CD4-positive, alpha-beta T cell treated with Interleukin-2 at 100 ng/mL for 4 hours (primary cell): ENCODE measurements around the gene SFTPD.
"Not testable (repeated sequence)": the region's sequence is repeated elsewhere in the genome, so short reads cannot be mapped to it uniquely, and the experiment has no call there.

Experiments
- DNase-seq: peaks from one replicate; pipeline ENCODE4 v3.0.0-alpha.2; 2020; ENCODE audit warnings: low spot score

SFTPD gene

DNA sequence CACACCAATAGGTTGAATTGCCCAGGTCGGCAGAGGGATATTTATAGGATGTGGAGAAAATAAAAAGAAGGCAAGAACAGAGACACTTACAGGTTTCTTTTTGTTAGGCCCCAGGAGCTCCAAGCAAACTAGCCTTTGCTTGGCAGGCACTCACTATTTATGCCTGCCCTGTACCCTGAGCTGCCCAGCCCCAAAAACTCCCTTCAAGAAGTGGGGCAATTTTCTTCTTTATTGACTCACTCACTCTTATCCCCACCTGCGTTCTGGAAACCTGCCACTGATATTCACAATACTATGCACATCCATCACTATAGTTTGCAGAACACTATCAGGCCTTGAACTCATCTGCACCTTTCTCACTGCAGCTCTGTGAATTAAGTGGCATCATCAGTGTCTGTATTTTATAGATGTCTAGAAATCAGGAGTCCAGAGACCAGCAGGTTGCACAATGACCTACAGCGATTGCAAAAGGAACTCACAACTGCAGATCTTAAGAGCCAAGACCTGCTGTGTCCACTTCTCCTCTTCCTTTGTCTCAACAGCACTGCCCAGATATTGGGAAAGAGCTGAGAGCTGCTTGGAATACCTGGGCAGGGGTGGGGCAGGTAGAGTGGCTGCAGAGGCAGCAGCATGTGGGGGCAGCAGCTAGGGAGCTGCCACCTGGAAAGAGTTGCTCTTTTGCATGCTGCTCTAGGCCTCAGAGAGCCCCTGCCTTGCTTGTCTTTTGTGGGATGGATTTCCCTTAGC is at the start of gene SFTPD:
Gene SFTPD, minus strand, starts transcription at position 130 of the 747 bp plus-strand sequence. CDS start 2,446 bp downstream, outside the sequence.
- DNase-seq, result no peak

DNA sequence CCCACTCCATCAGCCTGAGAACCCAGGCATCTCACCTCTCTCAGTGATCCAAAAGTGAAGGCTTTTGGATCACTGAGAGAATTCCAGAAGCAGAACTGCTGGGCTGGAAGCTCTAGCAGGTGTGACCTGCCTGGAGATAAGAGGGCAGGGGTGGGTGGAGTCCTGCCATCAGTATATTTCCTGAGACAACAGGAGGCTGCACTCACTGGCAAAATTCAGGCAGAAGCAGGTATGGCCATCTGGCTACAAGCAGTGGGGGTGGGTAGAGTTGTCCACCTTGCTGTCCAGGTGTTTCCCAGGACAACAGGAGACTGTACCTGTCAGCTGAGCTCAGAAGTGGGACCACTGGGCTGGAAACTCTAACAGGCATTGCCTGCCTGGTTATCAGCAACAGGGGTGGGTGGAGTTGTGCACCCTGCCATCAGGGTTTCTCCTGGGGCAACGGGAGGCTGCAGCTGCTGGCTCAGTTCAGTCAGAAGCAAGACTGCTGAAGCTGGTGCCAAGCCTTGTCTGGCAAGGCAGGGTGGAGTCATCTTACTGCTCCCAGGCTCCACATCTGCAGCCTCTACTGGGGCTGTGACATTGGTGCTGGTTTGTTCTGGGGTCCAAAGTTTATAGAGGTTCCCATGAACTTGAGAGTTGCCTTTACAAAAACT is 47.2 kb upstream of the SFTPD start:
- DNase-seq, result no peak

DNA sequence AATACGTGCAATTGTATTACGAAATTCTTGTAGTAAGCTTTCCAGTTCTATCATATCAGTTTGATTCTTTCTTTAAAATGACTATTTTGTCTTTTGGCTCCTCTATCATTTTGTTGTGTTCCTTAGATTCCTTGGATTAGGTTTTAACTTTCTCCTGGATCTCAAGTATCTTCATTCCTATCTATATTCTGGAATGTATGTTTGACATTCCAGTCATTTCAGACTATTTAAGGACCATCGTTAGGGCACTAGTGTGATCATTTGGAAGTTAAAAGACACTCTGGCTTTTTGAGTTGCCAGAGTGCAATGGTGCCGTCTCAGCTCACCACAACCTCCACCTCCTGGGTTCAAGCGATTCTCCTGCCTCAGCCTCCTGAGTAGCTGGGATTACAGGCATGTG is 45.7 kb upstream of the SFTPD start:
- DNase-seq, result no peak

DNA sequence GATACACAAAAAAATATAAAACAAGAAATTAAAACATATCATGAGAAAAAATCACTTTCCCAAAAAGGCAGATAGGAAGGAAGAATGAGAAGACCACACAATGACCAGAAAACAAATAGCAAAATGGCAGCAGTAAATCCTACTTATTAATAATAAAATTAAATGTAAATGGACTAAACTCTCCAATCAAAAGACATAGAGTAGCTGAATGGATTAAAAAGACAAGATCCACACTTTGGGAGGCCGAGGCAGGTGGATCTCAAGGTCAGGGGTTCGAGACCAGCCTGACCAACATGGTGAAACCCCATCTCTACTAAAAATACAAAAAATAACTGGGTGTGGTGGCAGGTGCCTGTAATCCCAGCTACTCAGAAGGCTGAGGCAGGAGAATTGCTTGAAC is 39.3 kb upstream of the SFTPD start:
- not testable (repeated sequence) for DNase-seq

DNA sequence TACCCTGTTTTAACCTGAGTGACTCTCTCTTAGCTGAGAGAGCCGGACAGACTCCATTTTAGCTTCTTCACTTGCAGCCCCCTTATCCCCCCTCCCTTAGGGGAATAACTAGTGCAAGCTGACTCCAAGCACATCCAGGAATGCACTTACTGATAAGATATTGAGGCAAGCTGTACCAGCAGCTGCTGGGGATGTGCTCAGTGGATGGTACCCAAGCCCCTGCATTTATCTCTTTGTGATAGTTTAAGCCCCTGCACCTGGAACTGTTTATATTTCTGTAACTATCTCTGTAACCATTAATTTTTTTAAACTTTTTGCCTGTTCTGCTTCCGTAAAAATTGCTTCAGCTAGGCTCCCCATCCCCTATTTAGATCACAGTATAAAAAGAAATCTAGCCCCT is 37.8 kb upstream of the SFTPD start:
- DNase-seq, result not testable (repeated sequence)

DNA sequence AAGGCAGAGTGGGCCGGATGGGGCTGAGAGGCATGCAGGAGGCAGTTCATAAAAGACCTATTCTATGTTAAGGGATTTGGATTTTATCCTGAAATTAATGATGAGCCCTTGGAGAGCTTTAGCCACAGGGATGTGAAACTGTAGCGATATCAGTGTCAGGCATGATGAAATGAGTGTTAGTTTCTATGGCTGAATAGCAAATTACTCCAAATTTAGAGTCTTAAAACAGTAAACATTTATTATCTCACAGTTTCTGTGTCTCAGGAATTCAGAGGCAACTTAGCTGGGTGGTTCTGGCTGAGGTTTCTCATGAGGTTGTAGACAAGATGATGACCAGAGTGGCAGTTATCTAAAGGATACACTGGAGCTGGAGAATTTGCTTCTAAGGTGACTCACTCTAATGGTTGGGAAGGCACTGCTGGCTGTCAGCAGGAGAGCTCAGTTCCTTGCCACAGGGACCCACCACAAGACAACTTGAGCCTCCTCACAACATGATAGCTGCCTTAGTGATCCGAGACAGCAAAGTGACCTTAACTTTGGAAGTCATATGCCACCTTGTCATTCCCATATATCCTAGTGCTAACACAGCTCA is 36.7 kb upstream of the SFTPD start:
- DNase-seq, result no peak

DNA sequence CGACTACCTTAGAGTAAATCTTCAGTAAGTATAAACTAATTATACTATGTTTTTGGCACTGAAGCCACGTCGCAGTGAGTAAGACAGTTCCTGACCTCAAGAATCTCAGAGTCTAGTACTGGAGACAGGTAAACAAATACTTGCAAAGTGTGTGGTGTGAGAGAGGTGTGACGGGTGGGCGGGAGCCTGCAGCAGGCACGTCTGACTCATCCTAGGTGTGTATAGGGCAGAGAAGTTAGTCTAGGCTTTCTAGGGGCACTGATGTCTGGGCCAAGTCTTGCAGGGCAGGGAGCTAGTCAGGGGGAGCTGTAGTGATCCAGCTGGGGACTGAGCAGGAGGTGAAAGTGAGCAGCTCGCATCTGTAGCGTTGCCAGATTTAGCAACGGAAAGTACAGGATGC is 35.9 kb upstream of the SFTPD start:
- DNase-seq, result no peak

DNA sequence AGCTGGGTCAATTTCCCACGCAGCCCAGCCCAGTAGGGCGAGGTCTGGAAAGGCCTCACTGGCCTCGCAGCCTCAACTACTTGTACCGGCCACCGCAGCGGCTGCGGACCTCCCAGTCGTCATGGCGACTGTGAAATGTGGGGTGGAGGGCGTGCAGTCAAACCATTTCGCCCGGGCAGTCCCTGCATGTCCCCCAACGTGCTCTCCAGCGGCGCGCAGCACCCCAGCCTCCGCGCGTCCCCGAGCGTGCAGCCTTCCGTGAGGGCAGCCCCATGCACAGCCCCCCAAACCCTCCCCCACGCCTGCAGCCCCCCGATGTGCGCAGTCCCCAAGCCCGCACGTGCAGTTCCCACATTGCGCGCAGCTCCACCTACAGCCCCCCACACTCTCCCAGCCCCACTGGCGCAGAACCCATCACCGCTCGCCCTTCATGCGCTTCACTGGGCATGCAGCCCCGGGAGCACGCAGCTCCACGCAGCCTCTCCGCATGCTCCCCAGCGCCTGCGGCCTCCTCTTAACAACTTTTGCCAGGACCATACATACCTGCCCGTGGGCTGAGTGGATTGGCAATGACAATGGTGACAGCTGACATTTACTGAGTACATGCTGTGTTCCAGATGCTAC is 34.5 kb upstream of the SFTPD start:
- no peak for DNase-seq

DNA sequence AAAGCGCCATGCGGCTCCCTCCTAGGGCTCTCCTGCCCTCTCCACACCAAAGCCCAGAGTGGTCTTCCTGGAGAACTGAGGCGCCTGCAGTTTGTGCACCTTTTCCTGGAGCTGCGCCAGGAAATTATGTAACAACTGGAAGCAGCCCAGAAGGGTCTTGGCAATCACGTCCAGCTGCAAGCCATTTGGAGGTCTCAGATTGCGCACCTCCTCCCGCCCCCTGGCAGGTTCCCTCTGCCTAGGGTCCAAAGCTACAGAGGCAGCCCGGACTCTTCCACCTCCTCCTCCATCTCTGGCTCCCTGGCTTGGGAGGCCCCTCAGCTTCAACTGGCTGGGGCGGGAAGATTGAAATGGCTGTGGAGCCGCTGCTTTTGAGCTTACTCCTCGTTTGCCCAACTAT is 34.0 kb upstream of the SFTPD start:
- no peak for DNase-seq

DNA sequence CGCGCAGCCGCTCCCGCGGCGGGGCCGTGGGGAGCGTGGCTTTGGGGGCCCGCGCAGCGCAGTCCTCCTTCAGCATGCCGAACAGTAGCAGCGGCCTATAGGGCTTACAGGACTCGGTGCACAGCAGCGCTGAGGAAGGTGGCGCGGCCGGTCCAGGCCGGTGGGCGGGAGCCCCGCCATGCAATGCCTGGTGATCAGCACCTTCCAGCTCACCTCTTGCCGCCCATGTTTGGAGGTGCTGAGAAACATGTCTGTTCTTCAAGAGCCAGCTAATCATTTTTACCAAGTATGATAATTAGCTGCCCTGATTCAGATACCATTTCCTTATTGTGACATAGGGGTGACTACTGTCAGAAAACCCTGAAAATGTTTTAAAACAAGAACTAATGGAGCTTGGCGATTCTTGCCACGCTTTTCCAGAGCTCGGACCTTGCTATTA is 33.5 kb upstream of the SFTPD start:
- DNase-seq, result no peak

DNA sequence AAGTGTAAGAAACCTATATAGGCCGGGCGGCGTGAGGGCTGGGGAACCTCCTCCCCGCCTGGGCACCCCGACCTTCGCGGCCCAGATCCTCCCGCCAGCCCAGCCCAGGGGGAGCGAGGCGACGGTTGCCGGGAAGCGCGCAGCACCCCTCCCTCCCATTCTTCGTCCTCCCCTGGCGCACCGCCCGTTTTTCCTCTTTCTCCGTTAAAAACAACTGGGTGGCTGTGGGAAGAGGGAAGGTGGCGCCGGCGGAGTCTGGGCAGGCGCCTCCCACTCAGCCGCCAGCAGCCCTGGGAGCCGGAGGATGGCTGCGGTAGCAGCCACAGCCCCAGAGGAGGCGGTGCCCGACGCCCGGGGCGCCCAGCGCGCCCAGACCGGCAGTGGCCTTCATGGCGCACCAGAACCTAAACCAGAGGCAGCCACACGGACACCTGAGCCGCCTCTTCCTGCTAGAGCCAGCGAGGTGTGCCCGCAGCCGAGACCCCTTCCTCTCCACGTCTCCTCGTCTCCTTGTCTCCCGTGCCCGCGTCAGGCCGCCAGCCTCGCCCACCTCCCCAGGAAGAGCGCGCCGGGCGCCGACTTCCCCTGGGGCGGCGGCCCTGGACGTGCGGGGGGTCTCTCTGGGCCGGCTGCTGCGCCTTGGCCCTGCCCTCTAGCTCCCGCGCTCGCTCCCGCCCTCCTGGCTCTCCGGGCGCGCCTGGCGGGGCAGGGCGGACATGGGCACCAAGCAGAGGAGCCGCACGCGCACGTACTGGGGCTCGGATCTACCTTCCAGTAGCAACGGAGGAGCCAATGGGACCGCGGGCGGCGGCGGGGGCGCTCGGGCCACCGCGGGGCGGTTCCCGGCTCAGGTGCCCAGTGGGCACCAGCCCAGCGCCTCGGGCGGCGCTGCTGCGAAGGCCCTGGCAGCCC is 32.8 kb upstream of the SFTPD start:
- DNase-seq, result no peak

DNA sequence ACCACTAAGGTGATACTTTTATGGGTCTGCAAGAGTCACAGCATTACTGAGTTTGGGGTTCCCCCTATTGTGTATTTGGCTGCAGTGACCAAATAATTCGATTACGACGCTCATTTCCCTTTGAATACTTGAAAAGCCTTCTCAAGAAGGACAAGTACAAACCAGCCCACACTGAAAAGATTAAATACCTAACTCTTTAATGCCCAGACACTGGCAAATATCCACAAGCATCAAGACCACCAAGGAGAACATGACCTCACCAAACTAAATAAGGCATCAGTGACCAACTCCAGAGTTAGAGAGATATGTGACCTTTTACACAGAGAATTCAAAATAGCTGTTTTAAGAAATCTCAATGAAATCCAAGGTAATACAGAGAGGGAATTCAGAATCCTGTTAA is 31.8 kb upstream of the SFTPD start:
- no peak for DNase-seq

DNA sequence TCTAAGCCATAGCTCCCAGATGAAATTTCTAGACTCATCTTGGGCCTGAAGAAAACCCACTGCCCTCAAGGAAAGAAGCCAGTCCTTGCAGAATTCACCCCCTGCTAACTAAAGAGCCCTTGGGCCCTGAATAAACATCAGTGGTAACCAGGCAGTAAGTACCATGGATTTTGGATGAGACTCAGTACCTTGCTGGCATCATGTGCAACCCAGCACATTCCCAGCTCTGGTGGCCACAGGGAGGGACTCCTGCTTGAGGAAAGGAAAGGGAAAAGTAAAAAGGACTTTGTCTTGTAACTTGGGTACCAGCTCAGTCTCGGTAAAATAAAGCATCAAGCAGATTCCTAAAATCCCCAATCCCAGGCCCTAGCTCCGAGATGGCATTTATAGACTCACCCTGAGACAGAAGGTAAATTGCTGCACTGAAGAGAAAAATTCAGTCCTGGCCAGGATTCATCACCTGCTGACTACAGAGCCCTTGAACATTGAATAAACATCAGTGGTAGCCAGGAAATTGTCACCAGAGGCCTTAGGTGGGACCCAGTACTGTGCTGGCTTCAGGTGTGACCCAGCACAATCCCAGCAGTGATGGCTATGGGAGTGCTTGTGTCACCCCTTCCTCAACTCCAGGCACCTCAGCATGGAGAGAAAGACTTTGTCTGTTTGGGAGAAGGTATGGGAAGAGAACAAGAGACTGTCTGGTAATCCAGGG is 31.2 kb upstream of the SFTPD start:
- DNase-seq, result no peak

DNA sequence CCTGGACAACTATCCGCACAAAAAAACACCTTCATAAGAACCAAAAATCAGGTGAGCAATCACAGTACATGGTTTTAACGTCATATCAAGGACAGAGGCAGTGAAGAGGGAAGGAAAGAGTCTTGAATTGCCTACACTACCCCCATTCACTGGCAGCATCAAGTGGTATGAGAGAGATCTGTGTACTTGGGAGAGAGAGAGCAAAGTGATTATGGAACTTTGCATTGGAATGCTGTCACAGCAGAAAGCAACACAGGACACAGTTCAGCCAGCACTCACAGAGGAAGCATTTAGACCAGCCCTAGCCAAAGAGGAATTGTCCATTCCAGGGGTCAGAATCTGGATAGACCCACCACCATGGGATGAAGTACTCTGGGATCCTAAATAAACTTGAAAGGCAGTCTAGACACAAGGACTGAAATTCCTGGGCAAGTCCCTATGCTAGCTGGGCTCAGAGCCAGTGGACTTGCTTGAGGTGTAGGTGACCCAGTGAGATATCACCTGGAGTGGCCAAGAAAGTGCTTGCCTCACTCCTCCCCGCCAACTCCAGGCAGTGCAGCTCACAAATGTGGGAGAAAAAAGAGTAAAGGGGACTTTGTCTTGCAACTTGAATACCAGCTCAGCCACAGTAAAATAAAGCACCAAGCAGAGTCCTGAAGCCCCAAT is 30.5 kb upstream of the SFTPD start:
- DNase-seq, result no peak

DNA sequence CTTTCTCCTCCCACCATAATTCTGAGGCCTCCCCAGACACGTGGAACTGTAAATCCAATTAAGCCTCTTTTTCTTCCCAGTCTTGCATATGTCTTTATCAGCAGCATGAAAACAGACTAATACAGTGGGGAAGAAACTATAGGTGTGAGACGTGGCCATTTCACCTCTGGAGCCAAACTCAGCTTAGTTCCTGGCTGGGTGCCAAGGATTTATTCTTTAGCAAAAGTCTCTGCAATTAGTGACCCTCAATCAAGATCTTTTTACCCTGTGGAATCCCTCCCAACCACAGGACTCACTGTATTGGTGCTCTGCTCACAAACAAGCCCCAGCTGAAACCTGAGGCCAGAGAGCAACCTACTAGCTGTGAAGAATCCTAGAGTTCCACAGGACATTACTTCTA is 28.1 kb upstream of the SFTPD start:
- DNase-seq, result no peak

DNA sequence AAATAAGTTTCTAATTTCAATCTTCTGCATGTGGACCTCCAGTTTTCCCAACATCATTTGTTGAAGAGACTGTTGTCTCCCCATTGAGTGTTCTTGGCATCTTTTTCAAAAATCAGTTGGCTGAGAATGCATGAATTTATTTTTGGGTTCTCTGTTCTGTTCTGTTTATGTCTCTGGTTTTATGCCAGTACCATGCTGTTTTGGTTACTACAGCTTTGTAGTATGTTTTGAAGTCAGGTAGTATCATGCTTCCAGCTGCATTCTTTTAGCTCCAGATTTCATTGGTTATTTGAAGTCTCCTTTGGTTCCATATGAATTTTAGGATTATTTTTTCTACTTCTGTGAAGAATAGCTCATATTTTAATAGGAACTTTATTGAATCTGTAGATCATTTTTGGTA is 21.2 kb upstream of the SFTPD start:
- no peak for DNase-seq

DNA sequence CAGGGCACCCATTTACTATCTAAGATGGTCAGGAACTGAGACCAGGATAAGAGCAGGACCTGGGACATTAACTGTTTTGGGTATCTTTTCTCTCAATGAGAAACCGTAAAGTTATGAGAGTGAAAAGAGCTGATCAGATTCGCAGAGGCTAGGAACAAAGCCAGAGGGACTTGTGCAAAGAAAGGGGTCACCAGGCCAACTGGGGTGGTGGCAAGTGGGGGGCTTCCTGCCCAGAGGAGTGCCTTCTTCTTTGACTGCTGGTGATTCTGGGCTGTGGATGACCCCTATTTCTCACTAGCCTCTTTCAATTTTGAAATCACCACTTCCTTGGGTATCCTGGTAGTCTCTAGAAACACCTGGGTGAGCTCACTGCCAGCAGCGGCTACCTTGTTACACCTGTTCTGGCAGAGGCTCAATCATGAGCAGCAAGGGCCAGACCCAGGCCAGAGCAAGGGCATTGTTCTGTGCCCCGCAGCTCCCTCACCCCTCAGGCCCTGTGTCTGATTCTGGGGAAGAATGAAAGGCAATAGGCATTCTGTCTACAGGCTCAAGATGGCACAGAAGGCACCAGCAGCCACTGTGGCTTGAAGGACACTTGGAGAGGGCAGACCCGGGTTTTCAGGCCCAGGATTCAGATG is 999 bp downstream of the SFTPD start:
- no peak for DNase-seq

DNA sequence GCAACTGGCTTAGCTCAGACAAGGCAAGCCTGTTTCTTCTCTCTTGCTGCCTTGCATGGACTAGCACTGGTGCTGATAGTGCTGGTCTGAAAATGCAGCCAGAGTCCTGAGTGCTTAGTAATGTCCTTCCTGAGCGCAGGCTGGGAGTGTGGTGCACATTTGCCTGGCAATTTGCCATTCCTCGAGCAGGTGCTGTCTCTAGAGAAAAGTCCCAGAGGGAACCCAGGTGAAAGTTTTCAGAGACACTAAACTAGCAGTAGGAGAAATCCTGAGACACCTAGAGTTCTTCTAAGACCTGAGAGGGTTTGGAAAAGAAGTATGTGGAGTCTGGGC is 1.9 kb downstream of the SFTPD start:
- no peak for DNase-seq

DNA sequence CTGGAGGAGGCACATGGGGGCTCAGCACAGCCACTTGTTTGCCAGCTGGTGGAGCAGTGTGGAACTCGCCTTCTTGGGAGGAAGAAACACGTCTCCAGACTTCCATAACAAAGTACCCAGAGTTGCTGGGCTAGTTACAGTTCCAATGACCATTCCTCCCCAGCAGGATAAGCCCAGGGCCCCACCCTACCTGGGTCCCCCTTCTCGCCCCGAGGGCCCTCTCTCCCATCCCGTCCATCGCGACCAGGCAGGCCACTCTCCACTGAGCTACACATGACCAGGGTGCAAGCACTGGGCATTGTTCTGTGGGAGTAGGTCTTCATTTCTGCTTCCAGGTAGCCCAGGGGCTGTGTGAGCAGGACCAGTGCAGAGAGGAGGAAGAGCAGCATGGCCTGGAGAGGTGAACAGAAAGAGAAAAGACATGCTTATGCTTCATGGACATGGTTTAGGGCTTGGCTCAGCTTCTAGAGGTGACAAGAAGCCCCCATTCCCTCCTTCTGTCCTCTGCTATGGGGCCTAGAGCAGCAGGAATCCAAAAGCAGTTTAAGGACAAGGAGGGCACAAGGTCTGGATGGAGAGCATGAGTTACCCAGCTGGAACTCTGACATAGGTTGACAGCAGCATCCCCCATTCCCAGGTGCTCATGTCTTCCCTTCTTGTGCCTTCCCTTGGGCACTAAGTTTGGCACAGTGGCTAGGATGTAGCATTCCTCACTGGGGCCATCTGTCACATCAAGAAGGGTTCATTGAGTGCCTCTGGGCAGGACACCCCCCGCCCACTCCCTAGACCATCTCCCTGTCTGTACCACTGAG is 2.4 kb downstream of the SFTPD start:
- DNase-seq, result no peak
